ENCODE measurements around the gene POLDIP3. TPM values are rescaled to one million over a fixed set of nuclear protein-coding genes. Genes with fewer than 3 reads are reported as not detected.

POLDIP3 gene
- total RNA-seq, 4 donors from 2014 or later = 25.9 to 73.3 (median 39.2) TPM

GRCh38 chr22:42641801-42642413 lies 27.2 kb upstream of the POLDIP3 start:
- Histone ChIP-seq H3K9me3 (no peaks in the 10 kb centered on the region), H3K27me3 (no peaks in the 10 kb centered on the region), H3K27ac (no peak overlapping the region), H3K4me1 (peaks cover 6 to 25% of the 10 kb centered on the region in 2 donors), H3K36me3 (no peaks in the 10 kb centered on the region), H3K4me3 (no peak overlapping the region)
- no peak for DNase-seq
- intact Hi-C loops (cut with DNase I; ENCODE audit: low total_unique reads) = no loop called here
- no peak for TF ChIP-seq CTCF (IDR thresholded peaks at IDR 0.05)
- TF ChIP-seq POLR2A (IDR thresholded peaks at IDR 0.05) = no peak

- TF ChIP-seq POLR2A (IDR thresholded peaks at IDR 0.05) (no peak), CTCF (IDR thresholded peaks at IDR 0.05) (no peak)
- Histone ChIP-seq H3K27me3 (no peaks in the 10 kb centered on the region), H3K4me3 (no peak overlapping the region), H3K4me1 (peaks cover 6 to 11% of the 10 kb centered on the region in 2 donors), H3K36me3 (no peaks in the 10 kb centered on the region), H3K9me3 (no peaks in the 10 kb centered on the region), H3K27ac (no peak overlapping the region)
- no peak for DNase-seq
- intact Hi-C loops (cut with DNase I; ENCODE audit: low total_unique reads) = no loop called here
These were observed 25.0 kb upstream of the POLDIP3 start for GRCh38 chr22:42639541-42640241.

DNA sequence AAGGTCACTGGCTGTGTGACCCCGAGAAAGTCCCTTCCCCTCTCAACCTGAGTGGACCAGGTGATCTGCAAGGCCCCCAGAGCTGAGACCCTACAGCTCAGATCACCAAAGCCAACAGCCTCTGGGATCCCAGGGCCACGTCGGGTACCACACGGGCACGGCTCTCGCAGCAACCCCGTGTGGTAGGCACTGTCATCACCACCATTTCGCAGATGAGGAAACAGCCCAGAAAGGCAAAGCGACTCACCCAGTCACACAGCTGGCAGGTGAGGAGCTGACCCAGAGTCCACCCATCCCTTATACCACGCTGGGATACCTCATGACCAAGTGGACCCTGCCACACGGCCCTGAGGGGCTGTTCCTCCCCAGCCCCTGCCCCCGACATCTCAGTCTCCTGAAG lies 22.9 kb upstream of the POLDIP3 start:
- no peaks in the 10 kb centered on the region for H3K27me3 ChIP-seq
- no peaks in the 10 kb centered on the region for H3K36me3 ChIP-seq
- H3K27ac ChIP-seq = no peak overlapping the region
- H3K9me3 ChIP-seq = no peaks in the 10 kb centered on the region
- TF ChIP-seq CTCF (IDR thresholded peaks at IDR 0.05) (no peak), POLR2A (IDR thresholded peaks at IDR 0.05) (no peak)
- no peak overlapping the region for H3K4me3 ChIP-seq
- intact Hi-C loops (cut with DNase I; ENCODE audit: low total_unique reads) = no loop called here
- no peak for DNase-seq
- H3K4me1 ChIP-seq = peaks cover 0 to 6% of the 10 kb centered on the region in 2 donors

- Histone ChIP-seq H3K4me1 (peaks cover 0 to 6% of the 10 kb centered on the region in 2 donors), H3K9me3 (no peaks in the 10 kb centered on the region), H3K4me3 (no peak overlapping the region), H3K36me3 (no peaks in the 10 kb centered on the region), H3K27me3 (no peaks in the 10 kb centered on the region), H3K27ac (peak overlapping the region; percentile 54 to 60)
- intact Hi-C loops (cut with DNase I; ENCODE audit: low total_unique reads) = no loop called here
- no peak for DNase-seq
- TF ChIP-seq POLR2A (IDR thresholded peaks at IDR 0.05) = no peak
- no peak for TF ChIP-seq CTCF (IDR thresholded peaks at IDR 0.05)
These were observed 21.8 kb upstream of the POLDIP3 start for GRCh38 chr22:42636506-42636905.

DNA sequence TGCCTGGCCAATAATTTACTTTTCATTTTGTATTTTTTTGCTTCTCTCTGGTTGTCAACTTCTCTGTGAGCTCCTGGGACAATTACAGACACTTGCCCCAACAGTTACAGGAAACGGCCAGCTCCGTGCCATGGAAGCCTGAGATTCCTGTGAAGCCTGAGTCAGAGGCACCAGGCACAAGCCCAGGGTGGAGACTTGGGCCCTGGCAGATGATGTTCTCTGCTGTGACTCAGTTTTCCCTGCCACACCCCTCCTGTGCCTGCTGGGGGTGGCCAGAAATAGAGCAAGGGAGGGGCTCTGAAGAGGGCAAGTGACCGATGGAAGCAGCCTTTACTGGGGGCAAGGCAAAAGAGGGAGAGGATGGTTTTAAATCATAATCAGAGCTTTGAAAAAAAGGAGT lies 20.8 kb upstream of the POLDIP3 start:
- H3K4me1 ChIP-seq = peaks cover 0 to 6% of the 10 kb centered on the region in 2 donors
- H3K36me3 ChIP-seq = no peaks in the 10 kb centered on the region
- peak in 1 of 2 donors; percentile 64 for DNase-seq
- no peaks in the 10 kb centered on the region for H3K27me3 ChIP-seq
- H3K9me3 ChIP-seq = no peaks in the 10 kb centered on the region
- H3K4me3 ChIP-seq = no peak overlapping the region
- intact Hi-C loops (cut with DNase I; ENCODE audit: low total_unique reads) = no loop called here
- TF ChIP-seq POLR2A (IDR thresholded peaks at IDR 0.05) (no peak), CTCF (IDR thresholded peaks at IDR 0.05) (no peak)
- peak overlapping the region; percentile 54 to 60 for H3K27ac ChIP-seq
